Measurements from ENCODE around the gene DOC2A. TPM values are rescaled to one million over a fixed set of nuclear protein-coding genes. Genes with fewer than 3 reads are reported as not detected.

The DOC2A gene
- total and polyA plus RNA-seq, 12 donors: 0.35 to 33.0 (median 3.0) TPM; not detected in 1

- no peak overlapping the region for H3K4me3 ChIP-seq
- no peak overlapping the region for H3K27ac ChIP-seq
- peaks cover 0 to 74% of the 10 kb centered on the region in 2 donors for H3K36me3 ChIP-seq (replicated peaks in 1 of 2)
- H3K4me1 ChIP-seq (replicated peaks in 1 of 2): peaks cover 10 to 16% of the 10 kb centered on the region in 2 donors
- DNase-seq: no peak
- intact Hi-C loops (cut with DNase I): loop anchor here in 1 of 2 donors (10.0 kb wide), 1 partner anchor 66 kb away; the partner anchor contains the start of gene KCTD13
- no peak for TF ChIP-seq CTCF (IDR thresholded peaks at IDR 0.05)
- TF ChIP-seq POLR2A (IDR thresholded peaks at IDR 0.05): no peak
- no peaks in the 10 kb centered on the region for H3K9me3 ChIP-seq (replicated peaks in 1 of 3)
- H3K27me3 ChIP-seq: no peaks in the 10 kb centered on the region
- WGBS, 4 donors: 85 to 88% (median 87%) methylated on average over 11 to 35 of the region's 35 CpGs
Observed at GRCh38 chr16:29990883-29991570, 19.8 kb downstream of the DOC2A start.

- DNase-seq: no peak
- intact Hi-C loops (cut with DNase I): loop anchor here in 1 of 2 donors (10.0 kb wide), 1 partner anchor 65 kb away; the partner anchor contains the start of gene KCTD13
- Histone ChIP-seq H3K27ac (no peak overlapping the region), H3K9me3 (replicated peaks in 1 of 3) (no peaks in the 10 kb centered on the region), H3K4me1 (replicated peaks in 1 of 2) (peaks cover 6 to 12% of the 10 kb centered on the region in 2 donors), H3K27me3 (no peaks in the 10 kb centered on the region), H3K36me3 (replicated peaks in 1 of 2) (peaks cover 0 to 84% of the 10 kb centered on the region in 2 donors), H3K4me3 (no peak overlapping the region)
- TF ChIP-seq POLR2A (IDR thresholded peaks at IDR 0.05) (no peak), CTCF (IDR thresholded peaks at IDR 0.05) (no peak)
- 84 to 93% (median 88%) methylated on average over 2 of the region's 2 CpGs for WGBS, 4 donors
Observed at GRCh38 chr16:29990034-29990433, 20.8 kb downstream of the DOC2A start.

GRCh38 chr16:29989111-29989858 lies 21.5 kb downstream of the DOC2A start:
- DNase-seq: no peak
- Histone ChIP-seq H3K27me3 (no peaks in the 10 kb centered on the region), H3K9me3 (replicated peaks in 1 of 3) (no peaks in the 10 kb centered on the region), H3K4me3 (no peak overlapping the region), H3K4me1 (replicated peaks in 1 of 2) (peaks cover 0 to 5% of the 10 kb centered on the region in 2 donors), H3K27ac (no peak overlapping the region), H3K36me3 (replicated peaks in 1 of 2) (peaks cover 0 to 92% of the 10 kb centered on the region in 2 donors)
- WGBS, 4 donors: 86 to 89% (median 88%) methylated on average over 18 to 23 of the region's 23 CpGs
- intact Hi-C loops (cut with DNase I): no loop called here
- no peak for TF ChIP-seq POLR2A (IDR thresholded peaks at IDR 0.05)
- no peak for TF ChIP-seq CTCF (IDR thresholded peaks at IDR 0.05)

GRCh38 chr16:29988346-29989075 lies 22.3 kb downstream of the DOC2A start:
- no peak for DNase-seq

More at GRCh38 chr16:29988346-29989075, 22.3 kb downstream of the DOC2A start:
- peaks cover 0 to 99% of the 10 kb centered on the region in 2 donors for H3K36me3 ChIP-seq (replicated peaks in 1 of 2)
- H3K4me1 ChIP-seq (replicated peaks in 1 of 2): no peaks in the 10 kb centered on the region
- intact Hi-C loops (cut with DNase I): no loop called here
- no peak overlapping the region for H3K27ac ChIP-seq
- TF ChIP-seq POLR2A (IDR thresholded peaks at IDR 0.05): no peak
- TF ChIP-seq CTCF (IDR thresholded peaks at IDR 0.05): no peak
- 75 to 87% (median 83%) methylated on average over 15 to 17 of the region's 17 CpGs for WGBS, 4 donors
- H3K27me3 ChIP-seq: no peaks in the 10 kb centered on the region
- H3K9me3 ChIP-seq (replicated peaks in 1 of 3): no peaks in the 10 kb centered on the region
- H3K4me3 ChIP-seq: no peak overlapping the region

All from adrenal gland (tissue), 12 donors.